Astrocyte (in vitro differentiated cells and primary cell): Measurements from ENCODE around the gene SMARCC2. TPM values are rescaled to one million over a fixed set of nuclear protein-coding genes. Genes with fewer than 3 reads are reported as not detected.

Source experiments
- DNase-seq: peaks from one replicate; pipeline ENCODE4 v3.0.0-alpha.2; 2010; ENCODE audit warnings: low read depth
- FAIRE-seq: peaks from 2 replicates; lab custom pipeline; 2011; peaks lifted over from hg19 to GRCh38; lab: Jason Lieb, UNC
- H2AFZ ChIP-seq: 2 replicates; pipeline ENCODE4 v1.6.0; 2012; ENCODE audit warnings: low read depth, low read length, inconsistent platforms
- H3K27ac ChIP-seq: 2 replicates; pipeline ENCODE4 v1.5.1; 2011; ENCODE audit warnings: low read depth, low read length, inconsistent platforms
- H3K27me3 ChIP-seq: 2 replicates; pipeline ENCODE4 v1.6.0; 2011; ENCODE audit warnings: low read length, inconsistent platforms; ENCODE audit not compliant: insufficient read depth
- H3K36me3 ChIP-seq: 2 replicates; pipeline ENCODE4 v1.5.1; 2011; ENCODE audit warnings: low read length, inconsistent platforms; ENCODE audit not compliant: insufficient read depth
- H3K4me1 ChIP-seq: 2 replicates; pipeline ENCODE4 v1.5.1; 2011; ENCODE audit warnings: low read length, inconsistent platforms; ENCODE audit not compliant: insufficient read depth
- H3K4me2 ChIP-seq: 2 replicates; pipeline ENCODE4 v1.6.0; 2012; ENCODE audit warnings: low read length, inconsistent platforms
- H3K4me3 ChIP-seq: 2 replicates; pipeline ENCODE4 v1.5.1; 2011; ENCODE audit warnings: low read depth, mild to moderate bottlenecking, low read length, inconsistent platforms; ENCODE audit not compliant: insufficient read depth
- H3K79me2 ChIP-seq: 2 replicates; pipeline ENCODE4 v1.6.0; 2012; ENCODE audit warnings: mild to moderate bottlenecking, low read length, inconsistent platforms; ENCODE audit not compliant: insufficient read depth
- H3K9ac ChIP-seq: 2 replicates; pipeline ENCODE4 v1.6.0; 2012; ENCODE audit warnings: mild to moderate bottlenecking, low read length, inconsistent platforms
- H3K9me3 ChIP-seq: 2 replicates; pipeline ENCODE4 v1.5.1; 2012; ENCODE audit warnings: low read depth, mild to moderate bottlenecking, low read length, inconsistent platforms; ENCODE audit not compliant: insufficient read depth
- H4K20me1 ChIP-seq: 2 replicates; pipeline ENCODE4 v1.6.0; 2012; ENCODE audit warnings: low read length, inconsistent platforms; ENCODE audit not compliant: insufficient read depth
- H3K27ac Mint-ChIP-seq: one replicate; pipeline ENCODE4 v1.8.0; 2021; ENCODE audit warnings: mild to moderate bottlenecking, mixed read lengths; ENCODE audit not compliant: unreplicated experiment
- H3K27me3 Mint-ChIP-seq: one replicate; pipeline ENCODE4 v1.8.0; 2021; ENCODE audit warnings: low read depth, mixed read lengths; ENCODE audit not compliant: unreplicated experiment
- H3K36me3 Mint-ChIP-seq: one replicate; pipeline ENCODE4 v1.8.0; 2021; ENCODE audit warnings: low read depth, mixed read lengths; ENCODE audit not compliant: unreplicated experiment
- H3K4me1 Mint-ChIP-seq: one replicate; pipeline ENCODE4 v1.8.0; 2021; ENCODE audit warnings: low read depth, mixed read lengths; ENCODE audit not compliant: unreplicated experiment
- H3K4me3 Mint-ChIP-seq: one replicate; pipeline ENCODE4 v1.8.0; 2021; ENCODE audit warnings: mild to moderate bottlenecking, moderate library complexity, mixed read lengths; ENCODE audit not compliant: unreplicated experiment
- H3K9me3 Mint-ChIP-seq: one replicate; pipeline ENCODE4 v1.8.0; 2021; ENCODE audit warnings: mild to moderate bottlenecking, mixed read lengths; ENCODE audit not compliant: unreplicated experiment
- CTCF ChIP-seq: IDR thresholded peaks from 2 replicates; pipeline ENCODE4 v1.5.1; 2011; ENCODE audit warnings: low read depth, mild to moderate bottlenecking, inconsistent platforms, low read length, moderate library complexity; ENCODE audit not compliant: insufficient read depth
- EZH2 ChIP-seq: IDR thresholded peaks from 2 replicates; pipeline ENCODE4 v1.6.1; 2012; ENCODE audit warnings: mild to moderate bottlenecking, low read length, inconsistent platforms; ENCODE audit not compliant: insufficient read depth
- total RNA-seq: library from RNA; stranded (reverse); gene quantifications from 2 replicates; pipeline ENCODE4 v1.2.1, GENCODE V29; 2021

Gene SMARCC2
- total RNA-seq, 1 donor from 2014 or later = 57.6 TPM

GRCh38 chr12:56206452-56207166 lies 17.3 kb upstream of the SMARCC2 start:
- H3K27ac Mint-ChIP-seq = no peak overlapping the region

GRCh38 chr12:56205445-56205844 lies 16.2 kb upstream of the SMARCC2 start:
- FAIRE-seq (no peak), DNase-seq (no peak)
- H3K9ac ChIP-seq = no peak overlapping the region
- peaks cover 31% of the 10 kb centered on the region for H4K20me1 ChIP-seq
- no peak for TF ChIP-seq EZH2
- peak; percentile 8 for TF ChIP-seq CTCF
- H3K4me1 ChIP-seq = peaks cover 8% of the 10 kb centered on the region
- H3K27me3 ChIP-seq = no peaks in the 10 kb centered on the region
- Mint-ChIP-seq H3K36me3 (peaks cover 23% of the 10 kb centered on the region), H3K27ac (no peak overlapping the region), H3K9me3 (no peaks in the 10 kb centered on the region), H3K4me3 (no peak overlapping the region), H3K4me1 (peaks cover 13% of the 10 kb centered on the region), H3K27me3 (no peaks in the 10 kb centered on the region)
- H3K9me3 ChIP-seq = no peaks in the 10 kb centered on the region
- H3K27ac ChIP-seq = no peak overlapping the region
- H3K36me3 ChIP-seq = peaks cover 47% of the 10 kb centered on the region
- no peak overlapping the region for H3K4me3 ChIP-seq
- H2AFZ ChIP-seq = no peak overlapping the region
- no peak overlapping the region for H3K4me2 ChIP-seq
- H3K79me2 ChIP-seq = no peaks in the 10 kb centered on the region

More at GRCh38 chr12:56206452-56207166, 17.3 kb upstream of the SMARCC2 start:
- no peaks in the 10 kb centered on the region for H3K79me2 ChIP-seq
- H3K4me1 ChIP-seq = peaks cover 8% of the 10 kb centered on the region
- no peak overlapping the region for H2AFZ ChIP-seq
- Mint-ChIP-seq H3K9me3 (no peaks in the 10 kb centered on the region), H3K4me1 (peaks cover 13% of the 10 kb centered on the region), H3K36me3 (peaks cover 29% of the 10 kb centered on the region), H3K4me3 (peak overlapping the region; percentile 6), H3K27me3 (no peaks in the 10 kb centered on the region)
- H4K20me1 ChIP-seq = peaks cover 31% of the 10 kb centered on the region
- H3K4me2 ChIP-seq = no peak overlapping the region
- DNase-seq = peak; percentile 31
- no peak overlapping the region for H3K27ac ChIP-seq
- H3K9me3 ChIP-seq = no peaks in the 10 kb centered on the region
- no peak overlapping the region for H3K4me3 ChIP-seq
- FAIRE-seq = no peak
- H3K27me3 ChIP-seq = no peaks in the 10 kb centered on the region
- TF ChIP-seq CTCF (peak; percentile 51), EZH2 (no peak)
- peaks cover 52% of the 10 kb centered on the region for H3K36me3 ChIP-seq
- no peak overlapping the region for H3K9ac ChIP-seq

- Histone ChIP-seq H4K20me1 (peaks cover 27% of the 10 kb centered on the region), H2AFZ (no peak overlapping the region), H3K9me3 (no peaks in the 10 kb centered on the region), H3K27ac (no peak overlapping the region), H3K9ac (no peak overlapping the region), H3K27me3 (no peaks in the 10 kb centered on the region), H3K4me3 (no peak overlapping the region), H3K36me3 (peaks cover 39% of the 10 kb centered on the region), H3K4me2 (no peak overlapping the region), H3K79me2 (no peaks in the 10 kb centered on the region), H3K4me1 (peaks cover 8% of the 10 kb centered on the region)
- DNase-seq (no peak), FAIRE-seq (no peak)
- Mint-ChIP-seq H3K36me3 (peaks cover 18% of the 10 kb centered on the region), H3K4me3 (no peak overlapping the region), H3K27me3 (no peaks in the 10 kb centered on the region), H3K4me1 (peaks cover 13% of the 10 kb centered on the region), H3K9me3 (no peaks in the 10 kb centered on the region), H3K27ac (no peak overlapping the region)
- TF ChIP-seq EZH2 = no peak
- TF ChIP-seq CTCF = no peak
These were observed 15.0 kb upstream of the SMARCC2 start for GRCh38 chr12:56204275-56204674.
